H1 (cell line): ENCODE results near the gene IDI2. TPM values are rescaled to one million over a fixed set of nuclear protein-coding genes. Genes with fewer than 3 reads are reported as not detected.

Source experiments
- CTCF ChIA-PET: fragments of 300-600 bp; sonication (Branson Sonifier 250); formaldehyde crosslinking; loops from one replicate; lab custom pipeline; 2021; ENCODE audit not compliant: partially characterized antibody; lab: Charles Lee
- POLR2A ChIA-PET: fragments of 300-600 bp; sonication (Branson Sonifier 250); formaldehyde crosslinking; loops from one replicate; lab custom pipeline; 2021; ENCODE audit warnings: inconsistent platforms; ENCODE audit not compliant: partially characterized antibody; lab: Charles Lee
- DNase-seq, 2 experiments: peaks; one replicate each; pipeline versions ENCODE4 v3.0.0 to v3.0.0-alpha.2; 2010 to 2022; ENCODE audit warnings: low spot score in 2 of 2, low read depth in 1 of 2, mixed read lengths in 1 of 2
- FAIRE-seq: peaks from 2 replicates; lab custom pipeline; 2011; peaks lifted over from hg19 to GRCh38; lab: Jason Lieb, UNC
- H2AFZ ChIP-seq: 2 replicates; pipeline ENCODE4 v1.8.1; 2012; ENCODE audit warnings: low read length, inconsistent platforms
- H2AK5ac ChIP-seq: 2 replicates; pipeline ENCODE4 v1.6.1; 2013; ENCODE audit warnings: low read depth, low read length
- H2BK120ac ChIP-seq: replicated peaks from 2 replicates; pipeline ENCODE3; 2013; ENCODE audit warnings: low read depth, low read length, inconsistent platforms
- H2BK12ac ChIP-seq: 2 replicates; pipeline ENCODE4 v1.6.1; 2013; ENCODE audit warnings: low read depth, low read length
- H2BK15ac ChIP-seq: 2 replicates; pipeline ENCODE4 v1.6.1; 2013; ENCODE audit warnings: low read length
- H2BK20ac ChIP-seq: 2 replicates; pipeline ENCODE4 v1.6.1; 2013; ENCODE audit warnings: low read length
- H2BK5ac ChIP-seq: 2 replicates; pipeline ENCODE4 v1.6.1; 2013; ENCODE audit warnings: low read depth, low read length
- H3K14ac ChIP-seq: 2 replicates; pipeline ENCODE4 v1.6.1; 2013; ENCODE audit warnings: inconsistent platforms; ENCODE audit not compliant: insufficient read length
- H3K18ac ChIP-seq: 2 replicates; pipeline ENCODE4 v1.6.1; 2013; ENCODE audit warnings: low read length; ENCODE audit errors: extremely low read depth
- H3K23ac ChIP-seq: 2 replicates; pipeline ENCODE4 v1.6.1; 2013; ENCODE audit warnings: inconsistent platforms; ENCODE audit not compliant: insufficient read length
- H3K23me2 ChIP-seq: 2 replicates; pipeline ENCODE4 v1.6.1; 2013; ENCODE audit warnings: low read depth, low read length
- H3K27ac ChIP-seq: 2 replicates; pipeline ENCODE4 v1.6.1; 2011; ENCODE audit warnings: low read depth, low read length, inconsistent platforms
- H3K27me3 ChIP-seq, 4 experiments: replicated peaks in 1 of 4; 1 replicate in 1 of 4; 2 replicates in 3 of 4; pipeline versions ENCODE4 v1.6.1 to v1.8.1; 2011 to 2013; ENCODE audit warnings: low read length in 3 of 4, mild to moderate bottlenecking in 3 of 4, inconsistent platforms in 2 of 4, mixed read lengths in 2 of 4, moderate library complexity in 1 of 4; ENCODE audit not compliant: control insufficient read depth in 3 of 4, insufficient read depth in 3 of 4; ENCODE audit errors: extremely low read depth in 1 of 4
- H3K36me3 ChIP-seq, 4 experiments: 2 replicates each; pipeline versions ENCODE4 v1.6.1 to v1.8.1; 2011 to 2013; ENCODE audit warnings: mild to moderate bottlenecking in 4 of 4, low read length in 3 of 4, moderate library complexity in 2 of 4, control low read depth in 1 of 4, inconsistent platforms in 1 of 4; ENCODE audit not compliant: insufficient read depth in 4 of 4, control insufficient read depth in 2 of 4
- H3K4ac ChIP-seq: replicated peaks from 2 replicates; pipeline ENCODE3; 2013; ENCODE audit warnings: low read length, low read depth, mixed read lengths, inconsistent platforms; ENCODE audit not compliant: insufficient read length
- H3K4me1 ChIP-seq, 4 experiments: replicated peaks in 1 of 4; 1 replicate in 1 of 4; 2 replicates in 3 of 4; pipeline versions ENCODE4 v1.6.1 to v1.8.1; 2011 to 2013; ENCODE audit warnings: low read length in 3 of 4, inconsistent platforms in 2 of 4, mixed read lengths in 1 of 4; ENCODE audit not compliant: insufficient read depth in 4 of 4, control insufficient read depth in 3 of 4
- H3K4me2 ChIP-seq, 2 experiments: 2 replicates each; pipeline versions ENCODE4 v1.6.1 to v1.8.1; 2011 to 2013; ENCODE audit warnings: low read depth in 2 of 2, low read length in 2 of 2, control low read depth in 1 of 2, inconsistent platforms in 1 of 2, mild to moderate bottlenecking in 1 of 2; ENCODE audit not compliant: insufficient read depth in 1 of 2
- H3K4me3 ChIP-seq, 4 experiments: fragments of 200-600, 300-600 bp in 1 of 4; sonication (generic), shearing (Covaris generic), sonication (Bioruptor Twin) in 1 of 4; 2 replicates each; pipeline versions ENCODE4 v1.5.1 to v1.8.1; 2011 to 2016; ENCODE audit warnings: low read length in 4 of 4, low read depth in 3 of 4, control low read depth in 2 of 4, inconsistent platforms in 2 of 4, mild to moderate bottlenecking in 2 of 4, mixed read lengths in 1 of 4, moderate library complexity in 1 of 4; ENCODE audit not compliant: insufficient read depth in 2 of 4; ENCODE audit errors: extremely low read depth in 1 of 4
- H3K56ac ChIP-seq: replicated peaks from 2 replicates; pipeline ENCODE3; 2013; ENCODE audit warnings: low read depth, mild to moderate bottlenecking, mixed read lengths, low read length, inconsistent platforms; ENCODE audit not compliant: insufficient read length
- H3K79me1 ChIP-seq: 2 replicates; pipeline ENCODE4 v1.6.1; 2013; ENCODE audit warnings: low read depth, low read length, control low read depth
- H3K79me2 ChIP-seq, 2 experiments: 2 replicates each; pipeline versions ENCODE4 v1.6.1 to v1.8.1; 2012 to 2013; ENCODE audit warnings: low read length in 2 of 2, mild to moderate bottlenecking in 2 of 2, inconsistent platforms in 1 of 2; ENCODE audit not compliant: insufficient read depth in 2 of 2, control insufficient read depth in 1 of 2
- H3K9ac ChIP-seq, 4 experiments: replicated peaks in 1 of 4; 1 replicate in 1 of 4; 2 replicates in 3 of 4; pipeline versions ENCODE4 v1.6.1 to v1.8.1; 2011 to 2013; ENCODE audit warnings: low read depth in 3 of 4, low read length in 3 of 4, control low read depth in 2 of 4, mild to moderate bottlenecking in 2 of 4, moderate library complexity in 2 of 4, inconsistent platforms in 1 of 4; ENCODE audit errors: extremely low read depth in 1 of 4
- H3K9me3 ChIP-seq, 2 experiments: 2 replicates each; pipeline versions ENCODE4 v1.6.1 to v1.8.1; 2012 to 2013; ENCODE audit warnings: mild to moderate bottlenecking in 2 of 2, moderate library complexity in 2 of 2, control low read depth in 1 of 2, inconsistent platforms in 1 of 2, low read depth in 1 of 2, low read length in 1 of 2, mixed read lengths in 1 of 2; ENCODE audit not compliant: insufficient read depth in 2 of 2
- H4K20me1 ChIP-seq, 2 experiments: replicated peaks in 1 of 2; 2 replicates each; pipeline versions ENCODE3 to v1.8.1; 2011 to 2013; ENCODE audit warnings: inconsistent platforms in 2 of 2, low read length in 2 of 2, mild to moderate bottlenecking in 1 of 2; ENCODE audit not compliant: insufficient read depth in 2 of 2, control insufficient read depth in 1 of 2
- H4K5ac ChIP-seq: 2 replicates; pipeline ENCODE4 v1.6.1; 2013; ENCODE audit warnings: low read length, low read depth, mixed read lengths, inconsistent platforms; ENCODE audit not compliant: insufficient read length
- H4K8ac ChIP-seq: 2 replicates; pipeline ENCODE4 v1.8.0; 2013; ENCODE audit warnings: mild to moderate bottlenecking, moderate library complexity, low read length, inconsistent platforms; ENCODE audit not compliant: insufficient read depth; ENCODE audit errors: extremely low read depth
- H4K91ac ChIP-seq: replicated peaks from 2 replicates; pipeline ENCODE3; 2013; ENCODE audit warnings: low read length, mixed read lengths, inconsistent platforms; ENCODE audit not compliant: insufficient read length
- BACH1 ChIP-seq: IDR thresholded peaks from 2 replicates; pipeline ENCODE4 v1.6.1; 2012; ENCODE audit warnings: low read length, improper control_type of control experiment
- CEBPB ChIP-seq: IDR thresholded peaks from 2 replicates; pipeline ENCODE4 v1.6.1; 2012; ENCODE audit warnings: low read depth, low read length
- CHD1 ChIP-seq: IDR thresholded peaks from 2 replicates; pipeline ENCODE4 v1.6.1; 2012; ENCODE audit warnings: low read depth, low read length, improper control_type of control experiment
- KDM5A ChIP-seq: fragments of 200-600 bp; IDR thresholded peaks from 2 replicates; pipeline ENCODE4 v1.7.1; 2012; ENCODE audit warnings: mild to moderate bottlenecking, low read length, inconsistent platforms, mixed read lengths
- SAP30 ChIP-seq: fragments of 300-600 bp; sonication (generic); IDR thresholded peaks from 2 replicates; pipeline ENCODE4 v1.7.1; 2012; ENCODE audit warnings: low read length, moderate library complexity, mild to moderate bottlenecking, inconsistent platforms; ENCODE audit not compliant: insufficient read depth, insufficient replicate concordance
- SIRT6 ChIP-seq: IDR thresholded peaks from one replicate; pipeline ENCODE4 v1.7.1; 2012; ENCODE audit warnings: low read length, inconsistent platforms
- SP4 ChIP-seq: IDR thresholded peaks from 2 replicates; pipeline ENCODE4 v1.6.1; 2012; ENCODE audit warnings: low read length, inconsistent platforms
- SRF ChIP-seq: IDR thresholded peaks from 2 replicates; pipeline ENCODE4 v1.6.1; 2011; ENCODE audit warnings: mild to moderate bottlenecking, low read depth, low read length, moderate library complexity
- WGBS, 2 experiments: shearing (Covaris generic) in 1 of 2; methylation state at CpG; one replicate each; pipeline versions ENCODE4 v1.1.6 to v1.1.7; 2013 to 2015; ENCODE audit warnings: low lambda C conversion rate in 2 of 2, mixed read lengths in 2 of 2, inconsistent platforms in 1 of 2, low coverage in 1 of 2, missing lambda C conversion rate in 1 of 2; ENCODE audit not compliant: insufficient replicate concordance in 2 of 2, insufficient coverage in 1 of 2, insufficient read length in 1 of 2; ENCODE audit errors: extremely low coverage in 1 of 2, missing lambda C conversion rate in 1 of 2; 5-methylcytosine and 5-hydroxymethylcytosine counted together
- polyA plus RNA-seq, 7 experiments: library from polyadenylated mRNA; depleted of rRNA in 3 of 7; stranded (reverse) in 5 of 7; unstranded in 2 of 7; fragments of >200 nt in 5 of 7; fragments of 200-250 nt in 2 of 7; gene quantifications; 1 replicate in 5 of 7; 2 replicates in 1 of 7; 4 replicates in 1 of 7; pipeline versions ENCODE4 v1.2.1 to v1.2.3, GENCODE V29; 2011 to 2013; ENCODE audit warnings: missing spikeins in 2 of 7, mixed read lengths in 2 of 7
- total RNA-seq: library from RNA; stranded (reverse); fragmentation: NEBNext Ultra II Directional; extraction: Animal tissue kit (Norgen Biotek cat#: 25700); gene quantifications from 2 replicates; pipeline ENCODE4 v1.2.1, GENCODE V29; 2021

Gene IDI2
- total and polyA plus RNA-seq, 2 of the 8 experiments (the other 6 are each of a cell fraction or from before 2014, with no cell fraction given): not detected

DNA sequence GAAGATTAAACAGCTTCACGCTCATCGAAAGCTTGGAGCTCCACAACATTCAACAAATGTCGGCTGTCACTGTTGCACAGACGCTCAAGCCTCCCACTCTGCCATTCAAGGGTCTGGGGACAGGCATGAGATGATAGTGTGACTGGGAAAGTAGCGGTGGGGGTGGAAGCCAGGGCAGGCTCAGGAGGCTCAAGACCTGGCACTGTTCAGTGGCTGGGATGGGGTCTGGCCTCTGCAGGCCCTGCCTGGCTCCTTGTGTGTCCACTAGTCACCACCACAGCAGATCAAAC, 50.9 kb downstream of the IDI2 start:
- Histone ChIP-seq H2BK15ac (no peak overlapping the region; the same call in 1 of the 2 replicates), H3K23ac (no peak overlapping the region), H2BK120ac (no peak overlapping the region), H3K18ac (no peak overlapping the region), H4K20me1 (no peaks in the 10 kb centered on the region), H3K4me2 (no peak overlapping the region), H3K4ac (no peak overlapping the region), H4K91ac (no peak overlapping the region), H3K56ac (no peak overlapping the region), H3K9ac (no peak overlapping the region), H2AK5ac (no peak overlapping the region), H3K9me3 (peaks cover 10 to 13% of the 10 kb centered on the region in 2 experiments)
- no peak for FAIRE-seq
- ChIA-PET CTCF (interaction anchor here (1.3 to 3.6 kb wide), 2 partner anchors 11 to 13 kb away, joined by 3 to 16 read pairs; no protein-coding TSS in a partner anchor), POLR2A (interaction anchor here (0.9 to 3.7 kb wide), 5 partner anchors 10 to 81 kb away, joined by 3 to 34 read pairs (median 3); partner anchors contain the start of genes GTPBP4 and WDR37)
- 94% methylated on average over 5 of the region's 5 CpGs; no CpG with 5 or more reads in 1 of the 2 experiments for WGBS, 2 experiments
- TF ChIP-seq KDM5A (no peak), CHD1 (no peak), BACH1 (no peak), SAP30 (no peak), CEBPB (no peak), SIRT6 (no peak), SP4 (no peak), SRF (no peak)
- TF ChIP-seq, all 59 proteins: peak for 0
- no peaks in the 10 kb centered on the region for H3K79me1 ChIP-seq
- H2BK12ac ChIP-seq: no peak overlapping the region
- H2AFZ ChIP-seq: no peak overlapping the region
- no peak overlapping the region for H3K4me3 ChIP-seq
- H3K14ac ChIP-seq: no peak overlapping the region
- H3K36me3 ChIP-seq: no peaks in the 10 kb centered on the region
- no peak overlapping the region for H2BK5ac ChIP-seq
- H3K4me1 ChIP-seq: peaks cover 0 to 10% (median 3%) of the 10 kb centered on the region in 4 experiments; a peak in 4 of 7 replicates
- H3K23me2 ChIP-seq: no peaks in the 10 kb centered on the region
- no peaks in the 10 kb centered on the region for H3K79me2 ChIP-seq
- H2BK20ac ChIP-seq: no peak overlapping the region
- no peak overlapping the region for H3K27ac ChIP-seq
- no peak overlapping the region for H4K5ac ChIP-seq
- H3K27me3 ChIP-seq: no peaks in the 10 kb centered on the region
- DNase-seq: no peak
- H4K8ac ChIP-seq: no peak overlapping the region
